WI38 (cell line): Measurements from ENCODE around the gene ADAM17.

Experiments
- H3K4me3 ChIP-seq: 2 replicates; pipeline ENCODE4 v1.5.1; 2011; ENCODE audit warnings: low read depth, mild to moderate bottlenecking, control low read depth, low read length
- CTCF ChIP-seq: IDR thresholded peaks from 2 replicates; pipeline ENCODE4 v1.5.1; 2012; ENCODE audit warnings: low read depth, mild to moderate bottlenecking, control low read depth, low read length

The ADAM17 gene

DNA sequence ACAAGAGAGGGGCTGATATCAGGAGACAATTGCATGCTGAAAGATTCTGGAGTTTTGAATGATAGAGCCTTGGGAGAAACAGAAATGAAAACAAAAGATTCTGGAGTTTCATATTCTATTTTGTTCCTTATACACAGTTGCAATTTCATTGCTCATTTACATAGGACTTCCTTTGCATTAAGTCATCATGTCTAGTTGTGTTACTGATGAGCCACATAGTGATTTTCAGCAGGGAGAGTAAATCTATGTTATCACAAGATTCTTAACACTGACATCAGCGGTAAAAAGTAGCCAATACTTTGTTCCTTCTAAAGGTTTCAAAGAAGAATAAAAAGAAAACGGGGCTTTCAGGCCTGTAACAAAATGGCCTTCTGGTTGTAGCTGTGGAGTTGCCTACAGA is 7.1 kb downstream of the ADAM17 start:
- TF ChIP-seq CTCF: no peak
- H3K4me3 ChIP-seq: no peak overlapping the region

GRCh38 chr2:9547262-9547991 is 8.2 kb downstream of the ADAM17 start:
- H3K4me3 ChIP-seq: no peak overlapping the region
- no peak for TF ChIP-seq CTCF

GRCh38 chr2:9545502-9545901 is 10.1 kb downstream of the ADAM17 start:
- TF ChIP-seq CTCF: no peak
- no peak overlapping the region for H3K4me3 ChIP-seq

DNA sequence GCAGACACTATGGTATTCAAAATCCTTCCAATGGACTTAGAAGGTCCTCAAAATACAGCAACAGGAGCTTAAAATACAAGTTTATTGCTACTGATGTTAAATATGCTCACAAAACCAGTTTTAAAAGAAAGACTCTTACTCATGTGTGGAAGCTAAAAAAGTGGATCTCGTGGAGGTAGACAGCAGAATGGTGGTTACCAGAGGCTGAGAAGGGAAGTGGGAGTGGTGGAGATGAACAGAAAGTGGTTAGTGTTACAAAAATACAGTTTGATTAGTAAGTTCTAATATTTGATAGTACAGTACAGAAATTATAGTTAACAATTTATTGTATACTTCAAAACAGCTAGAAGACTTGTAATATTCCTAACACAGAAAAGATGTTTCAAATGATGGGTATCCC is 12.1 kb downstream of the ADAM17 start:
- no peak for TF ChIP-seq CTCF

DNA sequence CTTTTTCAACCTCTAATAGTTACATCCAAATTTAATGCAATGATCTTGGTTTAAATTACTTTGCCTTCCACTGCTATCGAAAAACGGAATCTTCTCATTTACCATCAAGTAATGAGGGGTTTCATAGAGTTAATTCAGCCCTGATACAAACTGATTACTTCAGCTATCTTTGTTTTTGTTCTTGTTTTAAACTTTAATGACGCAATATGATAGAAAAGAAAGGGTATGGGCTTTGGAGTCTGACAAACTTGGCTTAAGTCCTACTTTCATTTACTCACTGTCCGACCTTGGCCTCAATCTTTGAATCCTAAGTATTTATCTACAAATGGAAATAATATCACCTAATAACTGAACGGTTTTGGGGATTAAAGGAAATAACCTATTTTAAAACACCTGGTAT is 16.1 kb downstream of the ADAM17 start:
- H3K4me3 ChIP-seq: no peak overlapping the region
- no peak for TF ChIP-seq CTCF

More for the DNA sequence above, 12.1 kb downstream of the ADAM17 start:
- H3K4me3 ChIP-seq: no peak overlapping the region

- TF ChIP-seq CTCF: no peak
- no peak overlapping the region for H3K4me3 ChIP-seq
These were observed 17.6 kb downstream of the ADAM17 start for GRCh38 chr2:9538000-9538507.

DNA sequence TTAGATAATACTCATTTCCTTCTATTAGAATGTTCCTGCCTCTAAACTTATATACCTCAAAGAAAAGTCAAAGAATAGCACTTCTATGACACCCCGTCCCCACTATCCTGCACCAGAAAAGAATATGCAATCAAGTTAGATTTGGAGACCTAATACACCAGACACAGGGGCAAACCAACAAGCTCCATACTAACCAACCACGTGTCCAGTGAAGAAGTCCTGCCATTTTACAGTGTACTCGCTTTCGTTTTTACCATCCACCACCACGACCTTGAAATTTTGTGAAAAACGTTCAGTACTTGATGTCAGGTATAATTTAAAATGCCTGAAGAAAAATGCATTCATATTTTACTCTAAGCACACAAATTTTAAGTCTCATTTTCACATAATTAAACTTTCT is 19.1 kb downstream of the ADAM17 start:
- TF ChIP-seq CTCF: no peak

More for the DNA sequence above, 19.1 kb downstream of the ADAM17 start:
- no peak overlapping the region for H3K4me3 ChIP-seq
